HG02763 (cell line): ENCODE measurements around the gene CENPE.

Source experiments
- ATAC-seq: cut with Tn5 transposase; IDR thresholded peaks from one replicate; pipeline ENCODE4 v1.9.1; 2021; ENCODE audit warnings: mild to moderate bottlenecking, moderate library complexity; ENCODE audit not compliant: unreplicated experiment

Gene CENPE

GRCh38 chr4:103075894-103076746, 122.0 kb downstream of the CENPE start:
- peak; percentile 51 for ATAC-seq

GRCh38 chr4:103075435-103075893, 122.7 kb downstream of the CENPE start:
- ATAC-seq = no peak

- ATAC-seq = peak; percentile 33
These were observed 123.3 kb downstream of the CENPE start for GRCh38 chr4:103074744-103075434.

GRCh38 chr4:103073792-103074438, 124.2 kb downstream of the CENPE start:
- ATAC-seq = no peak

- ATAC-seq = no peak
These were observed 130.1 kb downstream of the CENPE start for GRCh38 chr4:103067841-103068547.

GRCh38 chr4:103060453-103061148, 137.5 kb downstream of the CENPE start:
- no peak for ATAC-seq
